NCI-H345 treated with DMSO at 0.1 percent for 48 hours (cell line): ENCODE data around the gene TMEM247.
"Not testable (repeated sequence)": the region's sequence is repeated elsewhere in the genome, so short reads cannot be mapped to it uniquely, and the experiment has no call there.

ENCODE experiments used
- DNase-seq: peaks from one replicate; lab custom pipeline; 2025; ENCODE audit not compliant: unreplicated experiment; lab: John Stamatoyannopoulos, UW

Gene TMEM247

GRCh38 chr2:46509804-46510203 is 30.4 kb downstream of the TMEM247 start:
- DNase-seq: no peak

GRCh38 chr2:46510598-46511177 is 31.3 kb downstream of the TMEM247 start:
- DNase-seq: no peak

- DNase-seq: no peak
Measured at GRCh38 chr2:46512185-46512584, 32.8 kb downstream of the TMEM247 start.

GRCh38 chr2:46514738-46515137 is 35.4 kb downstream of the TMEM247 start:
- no peak for DNase-seq

GRCh38 chr2:46517485-46517884 is 38.1 kb downstream of the TMEM247 start:
- no peak for DNase-seq

GRCh38 chr2:46518861-46519260 is 39.5 kb downstream of the TMEM247 start:
- DNase-seq: no peak

- no peak for DNase-seq
Measured at GRCh38 chr2:46519265-46519664, 39.9 kb downstream of the TMEM247 start.

GRCh38 chr2:46520130-46520711 is 40.9 kb downstream of the TMEM247 start:
- no peak for DNase-seq

GRCh38 chr2:46521215-46521683 is 41.9 kb downstream of the TMEM247 start:
- DNase-seq: no peak

GRCh38 chr2:46522385-46522784 is 43.0 kb downstream of the TMEM247 start:
- DNase-seq: not testable (repeated sequence)

GRCh38 chr2:46525522-46526155 is 46.3 kb downstream of the TMEM247 start:
- no peak for DNase-seq

GRCh38 chr2:46528880-46529279 is 49.5 kb downstream of the TMEM247 start:
- no peak for DNase-seq

GRCh38 chr2:46530639-46531038 is 51.3 kb downstream of the TMEM247 start:
- DNase-seq: no peak

- DNase-seq: no peak
Measured at GRCh38 chr2:46531863-46532262, 52.5 kb downstream of the TMEM247 start.
